Endothelial cell of umbilical vein (primary cell): ENCODE measurements around the gene GPRIN1. TPM values are rescaled to one million over a fixed set of nuclear protein-coding genes. Genes with fewer than 3 reads are reported as not detected.

Experiments used
- BruUV-seq: library from RNA; stranded (reverse); fragments of 400-500 nt; replicated peaks from 2 replicates; lab custom pipeline; 2021; lab: Mats Ljungman, UMichigan
- CTCF ChIA-PET: fragments of 300-600, 350-600 bp; sonication (Branson Sonifier 250); formaldehyde crosslinking; loops from one replicate; lab custom pipeline; 2021; ENCODE audit warnings: antibody characterized with exemption, inconsistent platforms; lab: Charles Lee
- POLR2A ChIA-PET: fragments of 300-600, 350-600 bp; sonication (Branson Sonifier 250); formaldehyde crosslinking; loops from one replicate; lab custom pipeline; 2021; ENCODE audit warnings: antibody characterized with exemption, inconsistent platforms; lab: Charles Lee
- DNase-seq: peaks from one replicate; pipeline ENCODE4 v3.0.0-alpha.2; 2011; ENCODE audit warnings: low read depth, low spot score
- FAIRE-seq: peaks from 2 replicates; lab custom pipeline; 2011; peaks lifted over from hg19 to GRCh38; lab: Jason Lieb, UNC
- H2AFZ ChIP-seq: 2 replicates; pipeline ENCODE4 v1.6.0; 2012; ENCODE audit warnings: low read depth, low read length, control low read depth, inconsistent platforms
- H3K27ac ChIP-seq: 2 replicates; pipeline ENCODE4 v1.5.1; 2011; ENCODE audit warnings: low read depth, mild to moderate bottlenecking, control low read depth, low read length, moderate library complexity; ENCODE audit not compliant: insufficient read depth
- H3K27me3 ChIP-seq, 2 experiments: 2 replicates each; pipeline versions ENCODE4 v1.6.0 to v1.6.1; 2011; ENCODE audit warnings: low read length in 2 of 2, mixed read lengths in 1 of 2; ENCODE audit not compliant: control insufficient read depth in 2 of 2, insufficient read depth in 2 of 2
- H3K36me3 ChIP-seq, 2 experiments: 2 replicates in 1 of 2; 3 replicates in 1 of 2; pipeline ENCODE4 v1.5.1; 2011; ENCODE audit warnings: low read length in 2 of 2, mild to moderate bottlenecking in 1 of 2, moderate library complexity in 1 of 2; ENCODE audit not compliant: control insufficient read depth in 2 of 2, insufficient read depth in 2 of 2; ENCODE audit errors: extremely low read depth in 1 of 2
- H3K4me1 ChIP-seq: 3 replicates; pipeline ENCODE4 v1.5.1; 2011; ENCODE audit warnings: mild to moderate bottlenecking, low read length; ENCODE audit not compliant: control insufficient read depth, insufficient read depth; ENCODE audit errors: extremely low read depth
- H3K4me2 ChIP-seq: 2 replicates; pipeline ENCODE4 v1.6.1; 2011; ENCODE audit warnings: low read length, control low read depth, mixed read lengths; ENCODE audit not compliant: insufficient read depth
- H3K4me3 ChIP-seq, 3 experiments: fragments of 200-600 bp in 1 of 3; sonication (generic), shearing (Covaris generic) in 1 of 3; replicated peaks in 1 of 3; 2 replicates each; pipeline ENCODE4 v1.5.1; 2011 to 2016; ENCODE audit warnings: control low read depth in 3 of 3, low read length in 3 of 3, mild to moderate bottlenecking in 2 of 3, inconsistent platforms in 1 of 3, low read depth in 1 of 3, moderate library complexity in 1 of 3; ENCODE audit not compliant: insufficient read depth in 1 of 3
- H3K79me2 ChIP-seq: 2 replicates; pipeline ENCODE4 v1.6.0; 2012; ENCODE audit warnings: low read length, inconsistent platforms; ENCODE audit not compliant: control insufficient read depth, insufficient read depth
- H3K9ac ChIP-seq: replicated peaks from 2 replicates; pipeline ENCODE3; 2011; ENCODE audit warnings: low read length, control low read depth; ENCODE audit not compliant: insufficient read depth; ENCODE audit errors: extremely low read depth
- H3K9me1 ChIP-seq: replicated peaks from 3 replicates; pipeline ENCODE4 v1.6.0; 2011; ENCODE audit warnings: mild to moderate bottlenecking, low read length; ENCODE audit not compliant: control insufficient read depth, insufficient read depth; ENCODE audit errors: extremely low read depth
- H3K9me3 ChIP-seq: replicated peaks from 2 replicates; pipeline ENCODE4 v1.5.1; 2012; ENCODE audit warnings: low read length, inconsistent platforms; ENCODE audit not compliant: control insufficient read depth, insufficient read depth
- H4K20me1 ChIP-seq: replicated peaks from 2 replicates; pipeline ENCODE3; 2011; ENCODE audit warnings: mild to moderate bottlenecking, low read length; ENCODE audit not compliant: control insufficient read depth, insufficient read depth; ENCODE audit errors: extremely low read depth
- CTCF ChIP-seq, 2 donors: IDR thresholded peaks; 1 replicate in 1 of 2; 2 replicates in 1 of 2; pipeline ENCODE4 v1.5.1; 2011; ENCODE audit warnings: low read length in 2 of 2, mild to moderate bottlenecking in 2 of 2, moderate library complexity in 2 of 2, control low read depth in 1 of 2, inconsistent platforms in 1 of 2, low read depth in 1 of 2; ENCODE audit not compliant: insufficient read depth in 1 of 2; ENCODE audit errors: extremely low read depth in 1 of 2
- EZH2 ChIP-seq: IDR thresholded peaks from 2 replicates; pipeline ENCODE4 v1.6.1; 2012; ENCODE audit warnings: borderline replicate concordance, low read depth, mild to moderate bottlenecking, moderate library complexity, low read length, inconsistent platforms; ENCODE audit not compliant: severe bottlenecking
- FOS ChIP-seq: IDR thresholded peaks from 2 replicates; pipeline ENCODE4 v1.6.1; 2011; ENCODE audit warnings: mild to moderate bottlenecking, low read length, moderate library complexity, borderline replicate concordance; ENCODE audit not compliant: insufficient read depth
- GATA2 ChIP-seq: IDR thresholded peaks from 2 replicates; pipeline ENCODE4 v1.7.0; 2011; ENCODE audit warnings: low read depth, mild to moderate bottlenecking, moderate library complexity, mixed read lengths, low read length; ENCODE audit not compliant: insufficient read length, insufficient read depth
- JUN ChIP-seq: IDR thresholded peaks from 2 replicates; pipeline ENCODE4 v1.6.1; 2011; ENCODE audit warnings: borderline replicate concordance, low read depth; ENCODE audit not compliant: insufficient read length, insufficient read depth
- MAX ChIP-seq: IDR thresholded peaks from 2 replicates; pipeline ENCODE4 v1.6.1; 2011; ENCODE audit not compliant: insufficient read depth, insufficient read length
- MYC ChIP-seq: IDR thresholded peaks from one replicate; pipeline ENCODE4 v1.6.1; 2011; ENCODE audit warnings: mild to moderate bottlenecking, low read depth, low read length
- POLR2A ChIP-seq: IDR thresholded peaks from 2 replicates; pipeline ENCODE4 v1.6.1; 2012; ENCODE audit warnings: low read depth, mild to moderate bottlenecking, control low read depth, low read length
- POLR2AphosphoS5 ChIP-seq: IDR thresholded peaks from 2 replicates; pipeline ENCODE4 v1.6.1; 2012; ENCODE audit warnings: low read depth, mild to moderate bottlenecking, control low read depth, low read length, moderate library complexity; ENCODE audit not compliant: insufficient read depth
- dilution Hi-C: fragments of 300-500 bp; cut with MboI; formaldehyde crosslinking; loops from one replicate; pipeline ENCODE4 v1.15.0; 2019; ENCODE audit warnings: low sequenced_read_pairs; ENCODE audit not compliant: extremely low pct_ligation_motif_present
- intact Hi-C: fragments of 100-400 bp; cut with micrococcal nuclease; formaldehyde crosslinking; loops from one replicate; pipeline ENCODE4 v1.10.0; 2022
- polyA plus RNA-seq, 4 experiments: library from polyadenylated mRNA; depleted of rRNA in 3 of 4; stranded (reverse) in 3 of 4; unstranded in 1 of 4; fragments of >200 nt; gene quantifications; 2 replicates each; pipeline versions ENCODE4 v1.2.1 to v1.2.3, GENCODE V29; 2011 to 2012; ENCODE audit warnings: missing spikeins in 1 of 4
- total RNA-seq: library from RNA; stranded (reverse); gene quantifications from 2 replicates; pipeline ENCODE4 v1.2.3, GENCODE V29; 2021

The GPRIN1 gene
- total and polyA plus RNA-seq, 2 donors (not counting 3 experiments of a cell fraction or from before 2014, with no cell fraction given) = 2.4 to 10.4 TPM

DNA sequence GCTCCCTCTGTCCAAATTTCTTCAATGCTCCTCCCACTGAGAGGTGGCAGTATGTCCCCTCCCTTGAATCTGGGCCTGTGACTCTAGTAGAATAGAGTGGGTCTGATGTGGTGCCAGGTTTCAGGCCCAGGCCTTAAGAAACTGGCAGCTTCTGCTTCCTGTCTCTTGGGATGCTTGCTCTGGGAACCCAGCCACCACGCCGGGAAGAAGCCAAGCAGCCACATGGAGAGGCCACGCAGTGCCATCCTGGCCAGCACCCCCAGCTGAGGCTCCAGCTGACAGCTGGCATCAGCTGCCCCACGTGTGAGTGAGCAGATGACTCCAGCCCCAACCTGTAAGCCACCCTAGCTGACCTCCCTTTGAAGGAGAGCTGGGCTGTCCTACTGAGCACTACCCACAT lies 30.0 kb upstream of the GPRIN1 start:
- Histone ChIP-seq H3K4me2 (no peak overlapping the region), H3K9me3 (no peaks in the 10 kb centered on the region), H3K79me2 (no peaks in the 10 kb centered on the region), H3K9me1 (no peaks in the 10 kb centered on the region), H3K36me3 (no peaks in the 10 kb centered on the region), H3K4me1 (no peaks in the 10 kb centered on the region), H3K4me3 (no peak overlapping the region), H2AFZ (no peak overlapping the region), H3K27me3 (peaks cover 6 to 15% of the 10 kb centered on the region in 2 experiments), H4K20me1 (no peaks in the 10 kb centered on the region), H3K9ac (no peak overlapping the region), H3K27ac (no peak overlapping the region)
- intact Hi-C loops (no loop called here), dilution Hi-C loops (no loop called here)
- ChIA-PET POLR2A (no interaction called here), CTCF (interaction anchor here (1.6 to 2.0 kb wide), 2 partner anchors 14 to 21 kb away, joined by 3 to 9 read pairs; no protein-coding TSS in a partner anchor)
- BruUV-seq = no TSS peak
- TF ChIP-seq CTCF (IDR thresholded peaks at IDR 0.05; ENCODE audit: extremely low read depth in 1 of 2, insufficient read depth in 1 of 2, low read depth in 1 of 2, low read length in 2 of 2) (no peak), EZH2 (no peak), POLR2AphosphoS5 (no peak), GATA2 (no peak), MYC (no peak), POLR2A (no peak)
- FAIRE-seq = no peak
- no peak for DNase-seq

- dilution Hi-C loops (no loop called here), intact Hi-C loops (no loop called here)
- Histone ChIP-seq H3K36me3 (no peaks in the 10 kb centered on the region), H3K27ac (no peak overlapping the region), H3K4me1 (no peaks in the 10 kb centered on the region), H3K9ac (no peak overlapping the region), H3K27me3 (peaks cover 10 to 17% of the 10 kb centered on the region in 2 experiments), H3K9me1 (no peaks in the 10 kb centered on the region), H3K9me3 (no peaks in the 10 kb centered on the region), H3K79me2 (no peaks in the 10 kb centered on the region), H3K4me3 (no peak overlapping the region), H4K20me1 (no peaks in the 10 kb centered on the region), H3K4me2 (no peak overlapping the region), H2AFZ (no peak overlapping the region)
- TF ChIP-seq GATA2 = no peak
- TF ChIP-seq MAX = no peak
- TF ChIP-seq CTCF (IDR thresholded peaks at IDR 0.05; ENCODE audit: extremely low read depth in 1 of 2, insufficient read depth in 1 of 2, low read depth in 1 of 2, low read length in 2 of 2) = no peak
- TF ChIP-seq POLR2A = no peak
- TF ChIP-seq EZH2 = no peak
- no peak for TF ChIP-seq FOS
- TF ChIP-seq POLR2AphosphoS5 = no peak
- TF ChIP-seq JUN = no peak
- TF ChIP-seq MYC = no peak
- ChIA-PET CTCF (interaction anchor here (1.6 to 2.0 kb wide), 2 partner anchors 14 to 22 kb away, joined by 3 to 9 read pairs; no protein-coding TSS in a partner anchor), POLR2A (no interaction called here)
- no peak for DNase-seq
- BruUV-seq = no TSS peak
- FAIRE-seq = no peak
These were observed 29.3 kb upstream of the GPRIN1 start for GRCh38 chr5:176639208-176639607.
